ENCODE measurements around the gene ADAMTSL5. TPM values are rescaled to one million over a fixed set of nuclear protein-coding genes. Genes with fewer than 3 reads are reported as not detected.

The ADAMTSL5 gene
- total RNA-seq, 1 donor from 2014 or later: 3.6 TPM

- Mint-ChIP-seq H3K36me3 (ENCODE audit: low read depth) (no peaks in the 10 kb centered on the region), H3K27ac (no peak overlapping the region), H3K27me3 (ENCODE audit: insufficient read depth) (peaks cover 12% of the 10 kb centered on the region), H3K4me3 (peak overlapping the region; percentile 5), H3K4me1 (ENCODE audit: low read depth) (peaks cover 6% of the 10 kb centered on the region), H3K9me3 (no peaks in the 10 kb centered on the region)
- intact Hi-C loops (cut with micrococcal nuclease): no loop called here
- DNase-seq (ENCODE audit: low spot score): no peak
Measured at GRCh38 chr19:1473085-1473851, 39.6 kb downstream of the ADAMTSL5 start.

- H3K4me1 Mint-ChIP-seq (ENCODE audit: low read depth): peaks cover 5% of the 10 kb centered on the region
- intact Hi-C loops (cut with micrococcal nuclease): no loop called here
- H3K4me3 Mint-ChIP-seq: no peak overlapping the region
Measured at GRCh38 chr19:1472231-1473084, 40.4 kb downstream of the ADAMTSL5 start.

GRCh38 chr19:1471515-1472160, 41.2 kb downstream of the ADAMTSL5 start:
- H3K9me3 Mint-ChIP-seq: no peaks in the 10 kb centered on the region
- peaks cover 12% of the 10 kb centered on the region for H3K27me3 Mint-ChIP-seq (ENCODE audit: insufficient read depth)
- H3K36me3 Mint-ChIP-seq (ENCODE audit: low read depth): no peaks in the 10 kb centered on the region
- no peaks in the 10 kb centered on the region for H3K4me1 Mint-ChIP-seq (ENCODE audit: low read depth)
- intact Hi-C loops (cut with micrococcal nuclease): loop anchor here (1.0 to 2.0 kb wide), 3 partner anchors 8 to 19 kb away; partner anchors contain the start of genes C19orf25, PCSK4 and REEP6
- H3K4me3 Mint-ChIP-seq: no peak overlapping the region
- H3K27ac Mint-ChIP-seq: no peak overlapping the region
- DNase-seq (ENCODE audit: low spot score): no peak

More at GRCh38 chr19:1472231-1473084, 40.4 kb downstream of the ADAMTSL5 start:
- Mint-ChIP-seq H3K27ac (no peak overlapping the region), H3K27me3 (ENCODE audit: insufficient read depth) (peaks cover 12% of the 10 kb centered on the region), H3K36me3 (ENCODE audit: low read depth) (no peaks in the 10 kb centered on the region), H3K9me3 (no peaks in the 10 kb centered on the region)
- no peak for DNase-seq (ENCODE audit: low spot score)

- Mint-ChIP-seq H3K9me3 (no peaks in the 10 kb centered on the region), H3K27me3 (ENCODE audit: insufficient read depth) (peaks cover 12% of the 10 kb centered on the region), H3K36me3 (ENCODE audit: low read depth) (no peaks in the 10 kb centered on the region), H3K4me3 (peak overlapping the region; percentile 37), H3K4me1 (ENCODE audit: low read depth) (no peaks in the 10 kb centered on the region), H3K27ac (no peak overlapping the region)
- no peak for DNase-seq (ENCODE audit: low spot score)
- intact Hi-C loops (cut with micrococcal nuclease): loop anchor here (1.0 to 2.0 kb wide), 3 partner anchors 8 to 20 kb away; partner anchors contain the start of genes C19orf25, PCSK4 and REEP6
Measured at GRCh38 chr19:1471010-1471514, 41.8 kb downstream of the ADAMTSL5 start.

GRCh38 chr19:1470305-1471009, 42.4 kb downstream of the ADAMTSL5 start:
- Mint-ChIP-seq H3K4me1 (ENCODE audit: low read depth) (no peaks in the 10 kb centered on the region), H3K9me3 (no peaks in the 10 kb centered on the region), H3K27ac (no peak overlapping the region), H3K36me3 (ENCODE audit: low read depth) (no peaks in the 10 kb centered on the region), H3K27me3 (ENCODE audit: insufficient read depth) (peaks cover 12% of the 10 kb centered on the region), H3K4me3 (peak overlapping the region; percentile 75)
- intact Hi-C loops (cut with micrococcal nuclease): loop anchor here (1.0 to 2.0 kb wide), 3 partner anchors 9 to 20 kb away; partner anchors contain the start of genes C19orf25, PCSK4 and REEP6
- peak; percentile 64 for DNase-seq (ENCODE audit: low spot score)

DNA sequence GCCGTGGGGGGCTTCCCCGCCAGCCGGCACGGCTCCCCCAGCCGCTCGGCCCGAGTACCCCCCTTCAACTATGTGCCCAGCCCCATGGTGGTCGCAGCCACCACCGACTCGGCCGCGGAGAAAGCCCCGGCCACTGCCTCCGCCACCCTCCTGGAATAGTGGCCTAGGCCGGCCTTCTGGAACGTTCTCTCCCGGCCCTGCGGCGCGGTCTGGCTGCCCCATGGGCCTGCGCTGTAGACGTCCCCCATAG, 42.8 kb downstream of the ADAMTSL5 start:
- intact Hi-C loops (cut with micrococcal nuclease): loop anchor here (2.0 kb wide), 2 partner anchors 15 to 21 kb away; partner anchors contain the start of genes PCSK4 and REEP6

GRCh38 chr19:1469255-1470054, 43.4 kb downstream of the ADAMTSL5 start:
- no peaks in the 10 kb centered on the region for H3K36me3 Mint-ChIP-seq (ENCODE audit: low read depth)
- intact Hi-C loops (cut with micrococcal nuclease): loop anchor here (1.0 to 5.0 kb wide), 4 partner anchors 15 to 293 kb away; partner anchors contain the start of genes PCSK4 and REEP6
- H3K9me3 Mint-ChIP-seq: no peaks in the 10 kb centered on the region
- H3K27ac Mint-ChIP-seq: no peak overlapping the region
- H3K4me3 Mint-ChIP-seq: no peak overlapping the region
- no peaks in the 10 kb centered on the region for H3K4me1 Mint-ChIP-seq (ENCODE audit: low read depth)
- DNase-seq (ENCODE audit: low spot score): no peak
- H3K27me3 Mint-ChIP-seq (ENCODE audit: insufficient read depth): peaks cover 14% of the 10 kb centered on the region

More for the DNA sequence above, 42.8 kb downstream of the ADAMTSL5 start:
- H3K27me3 Mint-ChIP-seq (ENCODE audit: insufficient read depth): peaks cover 12% of the 10 kb centered on the region
- peak overlapping the region; percentile 65 for H3K27ac Mint-ChIP-seq
- H3K4me3 Mint-ChIP-seq: peak overlapping the region; percentile 75
- H3K9me3 Mint-ChIP-seq: no peaks in the 10 kb centered on the region
- DNase-seq (ENCODE audit: low spot score): no peak
- no peaks in the 10 kb centered on the region for H3K4me1 Mint-ChIP-seq (ENCODE audit: low read depth)
- H3K36me3 Mint-ChIP-seq (ENCODE audit: low read depth): no peaks in the 10 kb centered on the region

GRCh38 chr19:1468821-1469254, 44.0 kb downstream of the ADAMTSL5 start:
- Mint-ChIP-seq H3K9me3 (no peaks in the 10 kb centered on the region), H3K27me3 (ENCODE audit: insufficient read depth) (peaks cover 14% of the 10 kb centered on the region), H3K4me3 (peak overlapping the region; percentile 26), H3K36me3 (ENCODE audit: low read depth) (no peaks in the 10 kb centered on the region), H3K27ac (no peak overlapping the region), H3K4me1 (ENCODE audit: low read depth) (no peaks in the 10 kb centered on the region)
- intact Hi-C loops (cut with micrococcal nuclease): loop anchor here (1.0 to 5.0 kb wide), 2 partner anchors 24 to 293 kb away; no protein-coding TSS in a partner anchor
- no peak for DNase-seq (ENCODE audit: low spot score)

GRCh38 chr19:1468274-1468820, 44.5 kb downstream of the ADAMTSL5 start:
- Mint-ChIP-seq H3K27me3 (ENCODE audit: insufficient read depth) (peaks cover 14% of the 10 kb centered on the region), H3K9me3 (no peaks in the 10 kb centered on the region), H3K36me3 (ENCODE audit: low read depth) (no peaks in the 10 kb centered on the region), H3K4me1 (ENCODE audit: low read depth) (no peaks in the 10 kb centered on the region), H3K4me3 (peak overlapping the region; percentile 26), H3K27ac (no peak overlapping the region)
- intact Hi-C loops (cut with micrococcal nuclease): loop anchor here (5.0 kb wide), 1 partner anchor 294 kb away; no protein-coding TSS in a partner anchor
- DNase-seq (ENCODE audit: low spot score): no peak

DNA sequence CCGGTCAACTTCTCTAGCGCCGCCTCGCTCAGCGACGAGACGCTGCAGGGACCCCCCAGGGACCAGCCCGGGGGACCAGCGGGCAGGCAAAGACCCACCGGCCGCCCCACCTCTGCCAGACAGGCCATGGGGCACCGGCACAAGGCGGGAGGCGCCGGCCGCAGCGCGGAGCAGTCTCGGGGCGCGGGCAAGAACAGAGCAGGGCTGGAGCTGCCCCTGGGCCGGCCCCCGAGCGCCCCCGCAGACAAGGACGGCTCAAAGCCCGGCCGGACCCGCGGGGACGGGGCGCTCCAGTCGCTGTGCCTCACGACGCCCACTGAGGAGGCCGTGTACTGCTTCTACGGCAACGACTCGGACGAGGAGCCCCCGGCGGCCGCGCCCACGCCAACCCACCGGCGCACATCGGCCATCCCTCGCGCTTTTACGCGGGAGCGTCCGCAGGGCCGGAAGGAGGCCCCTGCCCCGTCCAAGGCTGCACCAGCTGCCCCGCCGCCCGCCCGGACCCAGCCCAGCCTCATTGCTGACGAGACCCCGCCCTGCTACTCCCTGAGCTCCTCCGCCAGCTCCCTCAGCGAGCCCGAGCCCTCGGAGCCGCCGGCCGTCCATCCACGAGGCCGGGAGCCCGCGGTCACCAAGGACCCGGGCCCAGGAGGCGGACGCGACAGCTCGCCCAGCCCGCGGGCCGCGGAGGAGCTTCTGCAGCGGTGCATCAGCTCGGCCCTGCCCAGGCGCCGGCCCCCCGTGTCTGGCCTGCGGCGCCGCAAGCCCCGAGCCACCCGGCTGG, 45.1 kb downstream of the ADAMTSL5 start:
- H3K27ac Mint-ChIP-seq: no peak overlapping the region
- no peak overlapping the region for H3K4me3 Mint-ChIP-seq
- H3K4me1 Mint-ChIP-seq (ENCODE audit: low read depth): no peaks in the 10 kb centered on the region
- no peaks in the 10 kb centered on the region for H3K36me3 Mint-ChIP-seq (ENCODE audit: low read depth)
- no peak for DNase-seq (ENCODE audit: low spot score)
- intact Hi-C loops (cut with micrococcal nuclease): loop anchor here (5.0 kb wide), 1 partner anchor 295 kb away; no protein-coding TSS in a partner anchor
- H3K27me3 Mint-ChIP-seq (ENCODE audit: insufficient read depth): peaks cover 11% of the 10 kb centered on the region
- no peaks in the 10 kb centered on the region for H3K9me3 Mint-ChIP-seq

GRCh38 chr19:1467215-1467489, 45.7 kb downstream of the ADAMTSL5 start:
- no peaks in the 10 kb centered on the region for H3K36me3 Mint-ChIP-seq (ENCODE audit: low read depth)

More at GRCh38 chr19:1467215-1467489, 45.7 kb downstream of the ADAMTSL5 start:
- no peak overlapping the region for H3K4me3 Mint-ChIP-seq
- no peaks in the 10 kb centered on the region for H3K4me1 Mint-ChIP-seq (ENCODE audit: low read depth)
- intact Hi-C loops (cut with micrococcal nuclease): loop anchor here (5.0 kb wide), 1 partner anchor 295 kb away; no protein-coding TSS in a partner anchor
- H3K9me3 Mint-ChIP-seq: no peaks in the 10 kb centered on the region
- H3K27me3 Mint-ChIP-seq (ENCODE audit: insufficient read depth): peaks cover 11% of the 10 kb centered on the region
- no peak overlapping the region for H3K27ac Mint-ChIP-seq
- DNase-seq (ENCODE audit: low spot score): no peak
